HCT116 (cell line): ENCODE data around the gene LTBP1. TPM values are rescaled to one million over a fixed set of nuclear protein-coding genes. Genes with fewer than 3 reads are reported as not detected.

Source experiments
- ATAC-seq: fragments of 200-7000 bp; cut with Tn5 transposase; 2 replicates; pipeline ENCODE4 v1.9.1; 2020; ENCODE audit warnings: mild to moderate bottlenecking, moderate library complexity
- BruUV-seq: library from RNA; stranded (reverse); fragments of 400-500 nt; replicated peaks from 2 replicates; lab custom pipeline; 2021; lab: Mats Ljungman, UMichigan
- CTCF ChIA-PET: fragments of 300-600 bp; sonication (Branson Sonifier 250); formaldehyde crosslinking; loops from one replicate; lab custom pipeline; 2021; ENCODE audit warnings: antibody characterized with exemption; lab: Charles Lee
- POLR2A ChIA-PET: fragments of 300-600, 350-600 bp; sonication (Branson Sonifier 250); formaldehyde crosslinking; loops from one replicate; lab custom pipeline; 2021; ENCODE audit warnings: antibody characterized with exemption; lab: Charles Lee
- RAD21 ChIA-PET, 2 experiments: fragments of 300-600 bp; sonication (Branson Sonifier 250); formaldehyde crosslinking; loops; one replicate each; lab custom pipeline; 2023; ENCODE audit warnings: low total read pairs in 2 of 2; ENCODE audit not compliant: uncharacterized antibody in 2 of 2, unreplicated experiment in 2 of 2, low non-redundant PET in 1 of 2; lab: Charles Lee
- DNase-seq: peaks from one replicate; pipeline ENCODE4 v3.0.0-alpha.2; 2010; ENCODE audit warnings: low read depth, low spot score
- H2AFZ ChIP-seq: fragments of 200-600 bp; shearing (Covaris generic), sonication (generic); 2 replicates; pipeline ENCODE4 v1.6.1; 2017; ENCODE audit warnings: low read depth, mixed run types, mixed read lengths, antibody characterized with exemption, low read length; ENCODE audit not compliant: poor library complexity, severe bottlenecking
- H3K27ac ChIP-seq: 2 replicates; pipeline ENCODE4 v1.5.1; 2012; ENCODE audit warnings: low read depth, low read length
- H3K27me3 ChIP-seq: fragments of 200-600 bp; sonication (generic); 2 replicates; pipeline ENCODE4 v1.6.1; 2016; ENCODE audit warnings: mixed run types, low read length, mixed read lengths; ENCODE audit not compliant: insufficient read depth
- H3K36me3 ChIP-seq, 2 experiments: fragments of 200-500 bp in 1 of 2; fragments of 200-600 bp in 1 of 2; sonication (Bioruptor generic) in 1 of 2; sonication (generic) in 1 of 2; 2 replicates each; pipeline versions ENCODE4 v1.5.1 to v1.6.1; 2014 to 2016; ENCODE audit warnings: low read length in 2 of 2, inconsistent platforms in 1 of 2, mixed read lengths in 1 of 2, mixed run types in 1 of 2; ENCODE audit not compliant: insufficient read depth in 2 of 2, control insufficient read depth in 1 of 2
- H3K4me1 ChIP-seq, 2 experiments: fragments of 200-600 bp in 1 of 2; sonication (generic) in 1 of 2; 2 replicates each; pipeline versions ENCODE4 v1.5.1 to v1.6.1; 2012 to 2017; ENCODE audit warnings: low read length in 2 of 2, inconsistent platforms in 1 of 2, mild to moderate bottlenecking in 1 of 2, mixed read lengths in 1 of 2, mixed run types in 1 of 2, moderate library complexity in 1 of 2; ENCODE audit not compliant: insufficient read depth in 2 of 2, control insufficient read depth in 1 of 2
- H3K4me2 ChIP-seq: fragments of 200-600 bp; sonication (generic); 2 replicates; pipeline ENCODE4 v1.6.1; 2017; ENCODE audit warnings: mixed run types, low read length, mixed read lengths
- H3K4me3 ChIP-seq, 2 experiments: fragments of 200-600 bp in 1 of 2; sonication (generic) in 1 of 2; replicated peaks in 1 of 2; 2 replicates each; pipeline ENCODE4 v1.5.1; 2011 to 2016; ENCODE audit warnings: low read length in 2 of 2, control low read depth in 1 of 2, low read depth in 1 of 2, mild to moderate bottlenecking in 1 of 2, mixed read lengths in 1 of 2, mixed run types in 1 of 2
- H3K79me2 ChIP-seq: fragments of 200-600 bp; sonication (generic); 2 replicates; pipeline ENCODE4 v1.6.1; 2017; ENCODE audit warnings: mild to moderate bottlenecking, mixed run types, low read length, moderate library complexity, mixed read lengths; ENCODE audit not compliant: insufficient read depth
- H3K9ac ChIP-seq: fragments of 200-600 bp; sonication (generic); 2 replicates; pipeline ENCODE4 v1.6.1; 2016; ENCODE audit warnings: low read length, mixed read lengths
- H3K9me2 ChIP-seq: fragments of 200-600 bp; sonication (generic), shearing (Covaris generic); 2 replicates; pipeline ENCODE4 v1.6.1; 2017; ENCODE audit warnings: mixed run types, mild to moderate bottlenecking, moderate library complexity; ENCODE audit not compliant: insufficient read depth
- H3K9me3 ChIP-seq, 2 experiments: fragments of 200-500 bp in 1 of 2; fragments of 200-600 bp in 1 of 2; sonication (Bioruptor generic) in 1 of 2; sonication (generic) in 1 of 2; 2 replicates each; pipeline ENCODE4 v1.6.1; 2014 to 2017; ENCODE audit warnings: low read length in 2 of 2, mixed read lengths in 2 of 2, inconsistent platforms in 1 of 2, low read depth in 1 of 2, mild to moderate bottlenecking in 1 of 2, mixed run types in 1 of 2, moderate library complexity in 1 of 2; ENCODE audit not compliant: control insufficient read depth in 1 of 2, insufficient read depth in 1 of 2
- H4K20me1 ChIP-seq: fragments of 200-600 bp; sonication (generic), shearing (Covaris generic); 2 replicates; pipeline ENCODE4 v1.6.1; 2017; ENCODE audit warnings: mixed run types, mild to moderate bottlenecking, moderate library complexity; ENCODE audit not compliant: insufficient read depth
- CBX3 ChIP-seq: IDR thresholded peaks from 2 replicates; pipeline ENCODE4 v1.6.1; 2012; ENCODE audit warnings: low read depth
- EGR1 ChIP-seq: IDR thresholded peaks from 2 replicates; pipeline ENCODE4 v1.6.1; 2012; ENCODE audit warnings: low read depth
- ELF1 ChIP-seq: IDR thresholded peaks from 2 replicates; pipeline ENCODE4 v1.6.1; 2012; ENCODE audit warnings: low read depth, borderline replicate concordance
- EZH2phosphoT487 ChIP-seq: fragments of 200-600 bp; IDR thresholded peaks from 2 replicates; pipeline ENCODE4 v1.6.1; 2018; ENCODE audit warnings: antibody characterized with exemption, borderline replicate concordance
- FOSL1 ChIP-seq: IDR thresholded peaks from 2 replicates; pipeline ENCODE4 v1.6.1; 2012; ENCODE audit warnings: low read depth
- JUND ChIP-seq: IDR thresholded peaks from 2 replicates; pipeline ENCODE4 v1.6.1; 2012
- POLR2A ChIP-seq: IDR thresholded peaks from 2 replicates; pipeline ENCODE4 v1.7.0; 2011; ENCODE audit warnings: borderline replicate concordance; ENCODE audit not compliant: insufficient read depth, insufficient read length; ENCODE audit errors: extremely low read depth
- POLR2AphosphoS5 ChIP-seq: IDR thresholded peaks from 2 replicates; pipeline ENCODE4 v1.6.1; 2011; ENCODE audit warnings: mild to moderate bottlenecking, low read depth, low read length, moderate library complexity
- RAD21 ChIP-seq: IDR thresholded peaks from 2 replicates; pipeline ENCODE4 v1.6.1; 2012; ENCODE audit warnings: low read depth, mild to moderate bottlenecking
- SIN3A ChIP-seq: IDR thresholded peaks from 2 replicates; pipeline ENCODE4 v1.6.1; 2012; ENCODE audit warnings: low read depth
- SP1 ChIP-seq: IDR thresholded peaks from 2 replicates; pipeline ENCODE4 v1.6.1; 2012; ENCODE audit warnings: low read depth
- SRF ChIP-seq: IDR thresholded peaks from 2 replicates; pipeline ENCODE4 v1.6.1; 2012; ENCODE audit warnings: low read depth
- TCF7L2 ChIP-seq: IDR thresholded peaks from 2 replicates; pipeline ENCODE4 v1.7.0; 2011; ENCODE audit warnings: borderline replicate concordance, inconsistent platforms; ENCODE audit not compliant: insufficient read depth, insufficient read length; ENCODE audit errors: extremely low read depth
- YY1 ChIP-seq: IDR thresholded peaks from 2 replicates; pipeline ENCODE4 v1.6.1; 2011; ENCODE audit warnings: low read length, low read depth, moderate library complexity, mild to moderate bottlenecking; ENCODE audit not compliant: insufficient replicate concordance; ENCODE audit errors: extremely low read depth
- ZBTB33 ChIP-seq: IDR thresholded peaks from 2 replicates; pipeline ENCODE4 v1.6.1; 2011; ENCODE audit warnings: mild to moderate bottlenecking, low read length, moderate library complexity; ENCODE audit not compliant: insufficient replicate concordance; ENCODE audit errors: extremely low read depth
- ZFX ChIP-seq: fragments of 450-650 bp; IDR thresholded peaks from 2 replicates; pipeline ENCODE4 v1.6.1; 2017
- ZNF274 ChIP-seq: fragments of 200-500 bp; sonication (Bioruptor generic); IDR thresholded peaks from 2 replicates; pipeline ENCODE4 v1.6.1; 2014; ENCODE audit warnings: mild to moderate bottlenecking, low read depth, low read length, inconsistent platforms
- intact Hi-C: fragments of 100-400 bp; cut with micrococcal nuclease; formaldehyde crosslinking; loops from 2 replicates; pipeline ENCODE4 v1.10.0; 2022
- total RNA-seq: library from RNA; stranded (reverse); gene quantifications from one replicate; pipeline ENCODE4 v1.2.1, GENCODE V29; 2021; ENCODE audit not compliant: unreplicated experiment
- TF ChIP-seq, protein P1 (sequence below): IDR thresholded peaks from 2 replicates; pipeline ENCODE4 v1.6.1; 2012
- TF ChIP-seq, protein P2 (sequence below), 3 experiments: fragments of 200-600 bp in 1 of 3; sonication (generic) in 1 of 3; IDR thresholded peaks in 2 of 3; conservative IDR thresholded peaks in 1 of 3; 2 replicates each; pipeline ENCODE4 v1.5.1; 2012 to 2017; ENCODE audit warnings: low read depth in 2 of 3, low read length in 2 of 3, antibody characterized with exemption in 1 of 3, borderline replicate concordance in 1 of 3, control low read depth in 1 of 3, mild to moderate bottlenecking in 1 of 3, mixed read lengths in 1 of 3, mixed run types in 1 of 3, moderate library complexity in 1 of 3; ENCODE audit not compliant: insufficient read depth in 1 of 3

LTBP1 gene
- total RNA-seq, 1 experiment from 2014 or later, result 5.1 TPM

- no peaks in the 10 kb centered on the region for H3K9me3 ChIP-seq
- no peak overlapping the region for H3K4me3 ChIP-seq
- POLR2A ChIA-PET, result no interaction called here
- no peak for DNase-seq
- H3K27me3 ChIP-seq, result no peaks in the 10 kb centered on the region
- H3K36me3 ChIP-seq, result no peaks in the 10 kb centered on the region
- peaks cover 0 to 5% of the 10 kb centered on the region in 2 experiments; a peak in 3 of 4 replicates for H3K4me1 ChIP-seq
- H4K20me1 ChIP-seq, result no peaks in the 10 kb centered on the region
- H3K27ac ChIP-seq, result no peak overlapping the region
- RAD21 ChIA-PET, result no interaction called here
- H3K79me2 ChIP-seq, result no peaks in the 10 kb centered on the region
- no peak overlapping the region for H3K9ac ChIP-seq
- intact Hi-C loops, result no loop called here
- CTCF ChIA-PET, result no interaction called here
- H3K9me2 ChIP-seq, result no peaks in the 10 kb centered on the region
- no TSS peak for BruUV-seq
- no peak overlapping the region for H3K4me2 ChIP-seq
- H2AFZ ChIP-seq, result no peak overlapping the region
- no peak for ATAC-seq
- TF ChIP-seq FOSL1 (no peak), EGR1 (no peak), TCF7L2 (no peak), CBX3 (no peak), ZNF274 (no peak), YY1 (no peak), JUND (no peak), POLR2AphosphoS5 (no peak), RAD21 (no peak), ZFX (no peak), SP1 (no peak), SIN3A (no peak), POLR2A (no peak), SRF (no peak), EZH2phosphoT487 (no peak), ZBTB33 (no peak), ELF1 (no peak)
- TF ChIP-seq, protein P1, sequence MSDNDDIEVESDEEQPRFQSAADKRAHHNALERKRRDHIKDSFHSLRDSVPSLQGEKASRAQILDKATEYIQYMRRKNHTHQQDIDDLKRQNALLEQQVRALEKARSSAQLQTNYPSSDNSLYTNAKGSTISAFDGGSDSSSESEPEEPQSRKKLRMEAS, result no peak
- TF ChIP-seq, protein P2, sequence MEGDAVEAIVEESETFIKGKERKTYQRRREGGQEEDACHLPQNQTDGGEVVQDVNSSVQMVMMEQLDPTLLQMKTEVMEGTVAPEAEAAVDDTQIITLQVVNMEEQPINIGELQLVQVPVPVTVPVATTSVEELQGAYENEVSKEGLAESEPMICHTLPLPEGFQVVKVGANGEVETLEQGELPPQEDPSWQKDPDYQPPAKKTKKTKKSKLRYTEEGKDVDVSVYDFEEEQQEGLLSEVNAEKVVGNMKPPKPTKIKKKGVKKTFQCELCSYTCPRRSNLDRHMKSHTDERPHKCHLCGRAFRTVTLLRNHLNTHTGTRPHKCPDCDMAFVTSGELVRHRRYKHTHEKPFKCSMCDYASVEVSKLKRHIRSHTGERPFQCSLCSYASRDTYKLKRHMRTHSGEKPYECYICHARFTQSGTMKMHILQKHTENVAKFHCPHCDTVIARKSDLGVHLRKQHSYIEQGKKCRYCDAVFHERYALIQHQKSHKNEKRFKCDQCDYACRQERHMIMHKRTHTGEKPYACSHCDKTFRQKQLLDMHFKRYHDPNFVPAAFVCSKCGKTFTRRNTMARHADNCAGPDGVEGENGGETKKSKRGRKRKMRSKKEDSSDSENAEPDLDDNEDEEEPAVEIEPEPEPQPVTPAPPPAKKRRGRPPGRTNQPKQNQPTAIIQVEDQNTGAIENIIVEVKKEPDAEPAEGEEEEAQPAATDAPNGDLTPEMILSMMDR (IDR thresholded peaks at IDR 0.05 in 2 of 3, conservative IDR thresholded peaks at IDR 0.05 in 1 of 3; ENCODE audit: borderline replicate concordance in 1 of 3, insufficient read depth in 1 of 3, low read depth in 2 of 3, low read length in 2 of 3), result no peak
These were observed 143.9 kb downstream of the LTBP1 start for GRCh38 chr2:33090553-33091134.
